ENCODE measurements around the gene FHOD3. TPM values are rescaled to one million over a fixed set of nuclear protein-coding genes. Genes with fewer than 3 reads are reported as not detected.

FHOD3 gene
- total and polyA plus RNA-seq, 2 experiments from 2014 or later: 2.7 to 8.7 TPM

- H3K4me1 Mint-ChIP-seq: peaks cover 3% of the 10 kb centered on the region
- no peaks in the 10 kb centered on the region for H3K27me3 ChIP-seq (ENCODE audit: insufficient read depth)
- H3K9me3 Mint-ChIP-seq: no peaks in the 10 kb centered on the region
- no peaks in the 10 kb centered on the region for H3K79me2 ChIP-seq (replicated peaks; ENCODE audit: insufficient read depth)
- H3K9me2 ChIP-seq (ENCODE audit: insufficient read depth): peaks cover 13% of the 10 kb centered on the region; the same call in 1 of the 2 replicates
- ATAC-seq (no peak), DNase-seq (ENCODE audit: low spot score) (no peak)
- H3K36me3 Mint-ChIP-seq (ENCODE audit: low read depth): no peaks in the 10 kb centered on the region
- no peak overlapping the region for H3K4me3 Mint-ChIP-seq
- H3K4me2 ChIP-seq: no peak overlapping the region
- no peaks in the 10 kb centered on the region for H3K27me3 Mint-ChIP-seq (ENCODE audit: insufficient read depth, low read depth, poor library complexity)
- TF ChIP-seq STAT1 (IDR thresholded peaks at IDR 0.05; ENCODE audit: unreplicated experiment) (no peak), EZH2 (IDR thresholded peaks at IDR 0.05; ENCODE audit: low read depth, unreplicated experiment) (no peak), ZNF114 (CRISPR knock-in tag; IDR thresholded peaks at IDR 0.05) (no peak), ZNF462 (CRISPR knock-in tag; IDR thresholded peaks at IDR 0.05) (no peak), ZNF331 (CRISPR knock-in tag; IDR thresholded peaks at IDR 0.05; ENCODE audit: low read depth) (no peak), CTCF (conservative IDR thresholded peaks at IDR 0.05; ENCODE audit: low read depth in 2 of 2) (no peak), POLR2AphosphoS5 (IDR thresholded peaks at IDR 0.05; ENCODE audit: low read depth) (no peak), JUNB (IDR thresholded peaks at IDR 0.05; ENCODE audit: unreplicated experiment) (no peak), NANOG (IDR thresholded peaks at IDR 0.05; ENCODE audit: borderline replicate concordance) (no peak), EZH2phosphoT487 (IDR thresholded peaks at IDR 0.05; ENCODE audit: unreplicated experiment) (no peak), ETS1 (IDR thresholded peaks at IDR 0.05) (no peak), REST (IDR thresholded peaks at IDR 0.05; ENCODE audit: unreplicated experiment) (no peak), CREB1 (CRISPR knock-in tag; IDR thresholded peaks at IDR 0.05; ENCODE audit: low read depth) (no peak)
- H3F3A ChIP-seq (replicated peaks; ENCODE audit: low read depth): no peaks in the 10 kb centered on the region
- peaks cover 4% of the 10 kb centered on the region; the same call in 1 of the 2 replicates for H3K4me1 ChIP-seq (ENCODE audit: insufficient read depth)
- no peak overlapping the region for H3K27ac ChIP-seq (ENCODE audit: low read depth)
- no peak overlapping the region for H3K4me3 ChIP-seq
- no peak overlapping the region for H2AFZ ChIP-seq
- no peak overlapping the region for H3K27ac Mint-ChIP-seq
- H4K20me1 ChIP-seq (replicated peaks; ENCODE audit: insufficient read depth): no peaks in the 10 kb centered on the region
- H3K36me3 ChIP-seq (ENCODE audit: insufficient read depth): no peaks in the 10 kb centered on the region
These were observed 370.3 kb downstream of the FHOD3 start for GRCh38 chr18:36667811-36668210.
